Measurements from ENCODE around the gene CERS6.

CERS6 gene

DNA sequence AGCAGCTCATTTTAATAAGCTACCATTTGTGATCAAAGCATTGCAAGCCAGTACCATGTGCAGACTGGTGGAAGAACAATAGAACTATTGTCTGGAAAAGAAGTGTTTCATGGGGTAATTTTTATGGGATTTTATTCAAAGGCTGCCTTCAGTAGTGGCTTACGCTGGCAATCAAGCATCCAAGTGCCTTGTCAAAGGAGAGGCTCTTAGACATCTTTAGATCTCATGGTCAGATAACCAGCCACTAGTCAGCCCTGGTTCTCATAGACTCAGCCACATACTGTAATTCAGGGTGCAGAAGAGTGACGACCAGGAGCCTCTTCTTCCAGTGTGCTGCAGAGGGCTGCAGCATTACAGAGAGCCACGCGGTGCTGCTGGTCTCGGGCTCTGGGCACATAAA is 247.9 kb downstream of the CERS6 start:
- Mint-ChIP-seq H3K27me3 (no peaks in the 10 kb centered on the region), H3K27ac (no peak overlapping the region), H3K36me3 (ENCODE audit: low read depth) (peaks cover 13% of the 10 kb centered on the region), H3K9me3 (no peaks in the 10 kb centered on the region), H3K4me1 (ENCODE audit: low read depth) (no peaks in the 10 kb centered on the region), H3K4me3 (no peak overlapping the region)
- intact Hi-C loops (cut with micrococcal nuclease) = loop anchor here (2.0 kb wide), 1 partner anchor 357 kb away; no protein-coding TSS in a partner anchor

DNA sequence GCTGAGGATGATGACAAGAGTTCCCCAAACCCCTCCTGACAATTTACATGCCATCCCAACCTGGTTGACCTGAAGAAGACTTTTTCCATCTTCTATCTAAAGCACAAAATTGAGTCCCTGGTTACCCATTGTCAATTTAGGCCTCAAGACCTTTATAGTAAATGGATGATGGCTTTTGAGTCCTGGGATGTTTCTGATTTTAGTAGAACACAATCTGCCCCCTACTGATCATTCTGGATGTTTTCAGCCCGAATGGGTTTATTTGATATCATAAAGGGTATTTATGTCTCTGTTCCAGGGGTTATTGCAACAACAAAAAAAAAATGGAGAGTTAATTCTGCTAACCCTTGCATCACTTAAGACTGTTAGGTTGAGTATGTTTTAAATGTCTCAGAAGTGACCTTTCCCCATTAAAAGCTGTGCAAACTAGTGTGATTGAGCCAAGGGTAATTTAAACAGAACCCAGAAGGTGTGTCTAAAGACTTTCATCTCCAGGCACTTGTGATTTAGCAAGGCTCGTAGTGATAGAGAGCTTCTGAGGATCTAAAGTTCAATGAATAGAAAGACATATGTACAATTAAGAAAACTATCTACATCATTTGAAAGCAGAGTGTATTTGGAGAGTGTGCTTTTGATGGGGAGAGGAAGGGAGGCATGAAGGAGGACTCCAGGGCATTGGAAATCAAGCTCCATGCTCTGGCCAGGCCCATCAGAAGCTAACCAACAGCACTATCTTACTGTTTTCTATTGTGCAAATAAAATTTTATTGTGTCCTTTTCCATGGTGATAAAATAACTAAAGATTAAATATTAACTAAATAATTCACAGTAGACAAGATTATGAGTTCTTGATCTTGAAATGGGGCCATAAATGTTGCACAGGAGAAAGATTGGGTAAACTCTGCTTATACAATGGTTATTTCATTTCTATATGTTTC is 249.7 kb downstream of the CERS6 start:
- H3K4me1 Mint-ChIP-seq (ENCODE audit: low read depth) = no peaks in the 10 kb centered on the region
- peak overlapping the region; percentile 19 for H3K27ac Mint-ChIP-seq
- H3K9me3 Mint-ChIP-seq = no peaks in the 10 kb centered on the region
- peaks cover 13% of the 10 kb centered on the region for H3K36me3 Mint-ChIP-seq (ENCODE audit: low read depth)
- no peaks in the 10 kb centered on the region for H3K27me3 Mint-ChIP-seq
- intact Hi-C loops (cut with micrococcal nuclease) = loop anchor here (2.0 kb wide), 1 partner anchor 359 kb away; no protein-coding TSS in a partner anchor
- no peak overlapping the region for H3K4me3 Mint-ChIP-seq

- intact Hi-C loops (cut with micrococcal nuclease) = no loop called here
- no peaks in the 10 kb centered on the region for H3K27me3 Mint-ChIP-seq
- H3K36me3 Mint-ChIP-seq (ENCODE audit: low read depth) = peaks cover 13% of the 10 kb centered on the region
- no peak overlapping the region for H3K27ac Mint-ChIP-seq
- H3K4me3 Mint-ChIP-seq = no peak overlapping the region
- peaks cover 3% of the 10 kb centered on the region for H3K4me1 Mint-ChIP-seq (ENCODE audit: low read depth)
- no peaks in the 10 kb centered on the region for H3K9me3 Mint-ChIP-seq
Measured at GRCh38 chr2:168706806-168707205, 250.7 kb downstream of the CERS6 start.

GRCh38 chr2:168708080-168708479 is 252.0 kb downstream of the CERS6 start:
- intact Hi-C loops (cut with micrococcal nuclease) = no loop called here

DNA sequence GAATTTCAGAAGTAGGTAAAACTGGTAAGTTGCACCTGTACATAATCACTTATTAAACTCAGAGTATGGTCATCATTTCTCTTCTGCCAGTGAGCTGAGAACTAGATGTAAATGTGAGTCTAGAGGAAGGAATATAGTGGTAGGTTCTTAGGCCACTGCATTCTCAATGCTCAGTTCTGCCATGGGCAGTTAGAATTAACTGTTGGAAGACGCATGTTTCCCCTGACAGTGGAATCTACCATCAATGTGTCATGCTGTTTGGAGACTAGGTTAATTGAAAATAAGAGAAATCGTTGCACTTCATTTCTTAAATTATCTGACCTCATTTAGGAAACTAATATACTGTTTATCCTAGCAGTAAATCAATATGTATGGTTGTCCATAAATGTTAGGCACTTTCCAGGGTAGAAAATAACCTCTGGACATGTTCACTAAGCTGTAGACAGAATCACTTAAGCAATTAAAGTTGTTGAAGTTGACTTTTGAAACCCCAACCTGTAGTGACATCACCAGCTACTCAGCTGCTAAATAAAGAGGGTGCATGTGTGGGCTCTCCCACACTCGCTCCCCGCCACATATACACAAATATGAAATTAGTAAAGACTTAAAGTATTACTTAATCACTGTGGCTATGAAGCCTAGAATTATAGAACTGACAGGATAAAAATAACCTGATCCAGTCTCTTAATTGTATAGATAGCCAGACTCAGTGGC is 254.8 kb downstream of the CERS6 start:
- H3K4me1 Mint-ChIP-seq (ENCODE audit: low read depth) = peaks cover 6% of the 10 kb centered on the region
- H3K27me3 Mint-ChIP-seq = no peaks in the 10 kb centered on the region
- no peak overlapping the region for H3K27ac Mint-ChIP-seq
- no peaks in the 10 kb centered on the region for H3K9me3 Mint-ChIP-seq
- H3K36me3 Mint-ChIP-seq (ENCODE audit: low read depth) = no peaks in the 10 kb centered on the region
- H3K4me3 Mint-ChIP-seq = no peak overlapping the region
- intact Hi-C loops (cut with micrococcal nuclease) = no loop called here

More at GRCh38 chr2:168708080-168708479, 252.0 kb downstream of the CERS6 start:
- Mint-ChIP-seq H3K27me3 (no peaks in the 10 kb centered on the region), H3K4me1 (ENCODE audit: low read depth) (peaks cover 6% of the 10 kb centered on the region), H3K4me3 (no peak overlapping the region), H3K27ac (no peak overlapping the region), H3K9me3 (no peaks in the 10 kb centered on the region), H3K36me3 (ENCODE audit: low read depth) (peaks cover 13% of the 10 kb centered on the region)

DNA sequence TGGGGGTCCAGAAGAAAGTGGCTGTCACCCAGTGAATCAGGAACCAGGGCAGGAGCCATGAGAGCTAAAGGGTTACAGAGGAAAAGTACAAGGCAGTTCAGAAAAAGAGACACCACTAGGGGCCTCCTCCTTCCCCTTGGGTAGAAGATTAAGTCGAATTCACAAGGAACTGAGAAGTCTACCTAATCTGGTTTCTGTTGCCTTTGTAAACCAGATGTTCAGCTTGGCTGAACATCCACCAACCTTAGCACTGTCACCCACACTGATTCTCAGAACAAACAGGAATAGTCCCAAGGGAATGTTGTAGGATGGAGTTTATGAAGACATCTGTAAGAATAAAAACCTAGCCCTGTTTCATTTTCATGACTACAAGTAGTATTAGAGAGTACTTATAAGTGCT is 256.0 kb downstream of the CERS6 start:
- Mint-ChIP-seq H3K27ac (peak overlapping the region; percentile 28), H3K9me3 (no peaks in the 10 kb centered on the region), H3K4me1 (ENCODE audit: low read depth) (peaks cover 6% of the 10 kb centered on the region), H3K27me3 (no peaks in the 10 kb centered on the region), H3K36me3 (ENCODE audit: low read depth) (peaks cover 2% of the 10 kb centered on the region), H3K4me3 (no peak overlapping the region)
- intact Hi-C loops (cut with micrococcal nuclease) = no loop called here

GRCh38 chr2:168713325-168713724 is 257.3 kb downstream of the CERS6 start:
- no peaks in the 10 kb centered on the region for H3K27me3 Mint-ChIP-seq
- no peak overlapping the region for H3K27ac Mint-ChIP-seq
- peaks cover 6% of the 10 kb centered on the region for H3K4me1 Mint-ChIP-seq (ENCODE audit: low read depth)
- no peaks in the 10 kb centered on the region for H3K9me3 Mint-ChIP-seq
- no peak overlapping the region for H3K4me3 Mint-ChIP-seq
- intact Hi-C loops (cut with micrococcal nuclease) = no loop called here
- H3K36me3 Mint-ChIP-seq (ENCODE audit: low read depth) = peaks cover 15% of the 10 kb centered on the region

DNA sequence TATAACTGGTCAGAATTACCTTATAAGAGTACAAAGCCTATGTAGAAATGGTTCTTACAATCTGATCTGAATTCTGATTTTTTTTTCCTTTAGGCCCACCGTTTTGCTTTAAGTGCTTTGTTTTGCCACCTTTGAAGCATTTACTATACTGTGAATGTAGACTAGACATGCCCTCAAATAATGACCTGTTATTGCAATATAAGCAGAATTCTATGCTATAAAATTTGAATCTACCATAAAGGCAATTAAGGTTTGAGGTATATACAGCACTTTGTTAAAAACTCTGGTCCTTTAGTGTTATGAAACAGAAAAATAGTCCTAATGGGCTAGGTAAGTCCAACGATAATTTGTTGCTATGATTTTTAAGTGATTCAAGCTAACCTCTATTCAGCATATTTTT is 259.8 kb downstream of the CERS6 start:
- H3K4me1 Mint-ChIP-seq (ENCODE audit: low read depth) = peaks cover 6% of the 10 kb centered on the region
- intact Hi-C loops (cut with micrococcal nuclease) = no loop called here
- no peaks in the 10 kb centered on the region for H3K27me3 Mint-ChIP-seq
- H3K36me3 Mint-ChIP-seq (ENCODE audit: low read depth) = peaks cover 38% of the 10 kb centered on the region
- H3K9me3 Mint-ChIP-seq = no peaks in the 10 kb centered on the region
- no peak overlapping the region for H3K4me3 Mint-ChIP-seq
- H3K27ac Mint-ChIP-seq = no peak overlapping the region

DNA sequence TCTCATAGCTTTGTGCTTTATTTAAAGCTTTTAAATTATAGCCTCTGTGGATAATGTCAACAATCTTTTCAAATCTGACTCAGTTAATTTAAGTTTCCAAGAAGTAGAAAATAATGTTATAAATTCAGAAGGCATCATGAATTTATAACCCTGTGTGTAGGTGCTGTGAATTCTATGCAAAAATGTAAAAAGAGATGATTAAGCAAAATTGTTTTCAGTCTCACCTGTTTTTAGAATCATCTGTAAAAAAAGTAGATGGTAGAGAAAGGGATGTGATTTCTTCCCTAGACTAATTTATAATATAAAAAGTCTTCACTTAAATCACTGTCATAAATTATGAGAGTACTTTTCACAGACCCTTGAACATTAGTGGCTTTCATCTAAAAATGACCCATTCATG is 260.8 kb downstream of the CERS6 start:
- no peak overlapping the region for H3K27ac Mint-ChIP-seq
- H3K4me1 Mint-ChIP-seq (ENCODE audit: low read depth) = peaks cover 3% of the 10 kb centered on the region
- H3K36me3 Mint-ChIP-seq (ENCODE audit: low read depth) = peaks cover 43% of the 10 kb centered on the region
- H3K4me3 Mint-ChIP-seq = no peak overlapping the region
- no peaks in the 10 kb centered on the region for H3K27me3 Mint-ChIP-seq
- intact Hi-C loops (cut with micrococcal nuclease) = no loop called here
- no peaks in the 10 kb centered on the region for H3K9me3 Mint-ChIP-seq

DNA sequence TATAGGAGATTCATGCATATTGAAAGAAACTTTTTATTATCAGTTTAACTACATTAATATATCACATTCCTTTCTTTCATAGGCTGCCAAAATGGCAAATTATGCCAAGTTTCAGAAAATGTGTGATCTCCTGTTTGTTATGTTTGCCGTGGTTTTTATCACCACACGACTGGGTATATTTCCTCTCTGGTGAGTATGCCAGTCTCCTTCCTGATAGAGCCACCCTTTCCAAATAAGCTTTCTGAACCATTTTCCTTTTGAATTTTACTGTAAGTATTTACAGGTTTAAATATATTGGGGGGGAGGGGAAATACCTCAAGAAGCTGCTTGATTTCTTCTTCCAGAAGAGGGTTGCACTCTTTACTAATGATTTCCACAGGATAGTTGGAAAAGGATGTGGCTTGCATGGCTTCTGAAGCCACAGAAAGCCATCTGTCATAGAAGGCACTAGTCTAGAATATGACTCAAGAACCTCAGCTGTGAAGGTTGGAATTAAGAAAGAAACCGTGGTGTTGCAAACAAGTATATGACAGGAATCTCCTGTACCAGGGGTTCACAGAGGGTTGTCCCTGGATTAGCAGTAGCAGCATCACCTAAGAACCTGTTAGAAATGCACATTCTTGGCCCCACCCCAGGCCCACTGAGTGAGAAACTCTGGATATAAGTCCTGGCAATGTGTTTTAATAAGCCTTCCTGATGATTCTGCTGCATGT is 261.9 kb downstream of the CERS6 start:
- intact Hi-C loops (cut with micrococcal nuclease) = no loop called here
- H3K4me3 Mint-ChIP-seq = no peak overlapping the region
- H3K27me3 Mint-ChIP-seq = no peaks in the 10 kb centered on the region
- no peaks in the 10 kb centered on the region for H3K4me1 Mint-ChIP-seq (ENCODE audit: low read depth)
- peaks cover 54% of the 10 kb centered on the region for H3K36me3 Mint-ChIP-seq (ENCODE audit: low read depth)
- no peak overlapping the region for H3K27ac Mint-ChIP-seq
- no peaks in the 10 kb centered on the region for H3K9me3 Mint-ChIP-seq

GRCh38 chr2:168718622-168719021 is 262.6 kb downstream of the CERS6 start:
- no peak overlapping the region for H3K4me3 Mint-ChIP-seq
- no peaks in the 10 kb centered on the region for H3K4me1 Mint-ChIP-seq (ENCODE audit: low read depth)
- peaks cover 61% of the 10 kb centered on the region for H3K36me3 Mint-ChIP-seq (ENCODE audit: low read depth)
- intact Hi-C loops (cut with micrococcal nuclease) = no loop called here
- no peaks in the 10 kb centered on the region for H3K27me3 Mint-ChIP-seq
- no peak overlapping the region for H3K27ac Mint-ChIP-seq
- no peaks in the 10 kb centered on the region for H3K9me3 Mint-ChIP-seq

DNA sequence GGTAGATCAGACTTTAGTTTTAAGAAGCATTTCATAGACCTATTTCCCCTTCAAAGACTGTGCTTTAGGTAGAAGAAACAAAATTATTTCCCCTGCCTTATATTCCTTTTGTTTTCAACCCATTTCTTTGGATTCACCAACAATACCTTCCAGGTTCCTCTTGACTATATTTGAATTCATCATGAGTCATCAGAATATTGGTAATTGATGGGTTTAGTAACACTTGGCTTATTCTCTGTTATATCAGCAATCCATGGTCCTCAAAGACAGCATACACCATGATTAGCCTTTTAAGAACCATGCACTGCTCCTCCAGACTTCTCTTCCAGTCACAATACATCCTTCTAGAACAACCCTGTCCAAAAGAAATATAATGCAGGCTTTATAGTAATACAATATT is 263.4 kb downstream of the CERS6 start:
- Mint-ChIP-seq H3K27ac (no peak overlapping the region), H3K27me3 (no peaks in the 10 kb centered on the region), H3K4me1 (ENCODE audit: low read depth) (peaks cover 4% of the 10 kb centered on the region), H3K9me3 (no peaks in the 10 kb centered on the region), H3K4me3 (no peak overlapping the region), H3K36me3 (ENCODE audit: low read depth) (peaks cover 69% of the 10 kb centered on the region)
- intact Hi-C loops (cut with micrococcal nuclease) = no loop called here

- intact Hi-C loops (cut with micrococcal nuclease) = no loop called here
- H3K27me3 Mint-ChIP-seq = no peaks in the 10 kb centered on the region
- peaks cover 72% of the 10 kb centered on the region for H3K36me3 Mint-ChIP-seq (ENCODE audit: low read depth)
- no peak overlapping the region for H3K4me3 Mint-ChIP-seq
- no peak overlapping the region for H3K27ac Mint-ChIP-seq
- H3K4me1 Mint-ChIP-seq (ENCODE audit: low read depth) = peaks cover 4% of the 10 kb centered on the region
- H3K9me3 Mint-ChIP-seq = no peaks in the 10 kb centered on the region
Measured at GRCh38 chr2:168722592-168722991, 266.5 kb downstream of the CERS6 start.
